HL-60 (cell line): ENCODE data around the gene NDUFA3.

ENCODE experiments used
- DNase-seq, 2 experiments: peaks; one replicate each; pipeline ENCODE4 v3.0.0-alpha.2; 2010 to 2020; ENCODE audit warnings: low read depth in 1 of 2, low spot score in 1 of 2
- H3K27ac ChIP-seq: fragments of 250-450 bp; sonication (Bioruptor Pico); replicated peaks from 2 replicates; pipeline ENCODE4 v1.5.1; 2020; ENCODE audit warnings: mild to moderate bottlenecking, moderate library complexity
- H3K27me3 ChIP-seq: fragments of 250-450 bp; sonication (Bioruptor Pico); 2 replicates; pipeline ENCODE4 v1.5.1; 2021; ENCODE audit warnings: mild to moderate bottlenecking, moderate library complexity; ENCODE audit not compliant: insufficient read depth, poor library complexity, severe bottlenecking
- H3K4me3 ChIP-seq: replicated peaks from 2 replicates; pipeline ENCODE4 v1.5.1; 2011; ENCODE audit warnings: mild to moderate bottlenecking, control low read depth, low read length; ENCODE audit not compliant: insufficient read depth
- CTCF ChIP-seq: IDR thresholded peaks from one replicate; pipeline ENCODE4 v1.5.1; 2011; ENCODE audit warnings: low read length, control low read depth, inconsistent platforms; ENCODE audit not compliant: insufficient read depth
- GABPA ChIP-seq: IDR thresholded peaks from 2 replicates; pipeline ENCODE4 v1.6.1; 2012; ENCODE audit warnings: low read depth
- POLR2AphosphoS5 ChIP-seq: IDR thresholded peaks from 2 replicates; pipeline ENCODE4 v1.6.1; 2012; ENCODE audit warnings: low read depth
- REST ChIP-seq: IDR thresholded peaks from 2 replicates; pipeline ENCODE4 v1.6.1; 2012; ENCODE audit warnings: low read depth; ENCODE audit not compliant: insufficient replicate concordance
- SPI1 ChIP-seq: IDR thresholded peaks from 2 replicates; pipeline ENCODE4 v1.6.1; 2012; ENCODE audit warnings: low read depth, mild to moderate bottlenecking, borderline replicate concordance

Gene NDUFA3

GRCh38 chr19:54106716-54107115, 4.1 kb downstream of the NDUFA3 start:
- Histone ChIP-seq H3K4me3 (no peak overlapping the region), H3K27me3 (no peaks in the 10 kb centered on the region), H3K27ac (no peak overlapping the region)
- DNase-seq: no peak
- TF ChIP-seq CTCF (no peak), SPI1 (no peak)

GRCh38 chr19:54107876-54108490, 5.3 kb downstream of the NDUFA3 start:
- no peak for DNase-seq
- no peak for TF ChIP-seq GABPA
- TF ChIP-seq REST: no peak
- TF ChIP-seq POLR2AphosphoS5: no peak
- no peak for TF ChIP-seq SPI1
- no peak for TF ChIP-seq CTCF
- H3K27me3 ChIP-seq: no peaks in the 10 kb centered on the region
- H3K27ac ChIP-seq: no peak overlapping the region
- H3K4me3 ChIP-seq: no peak overlapping the region

- TF ChIP-seq CTCF: no peak
- no peak for TF ChIP-seq SPI1
- no peak for TF ChIP-seq GABPA
- TF ChIP-seq REST: no peak
- no peak for TF ChIP-seq POLR2AphosphoS5
- no peak for DNase-seq
- Histone ChIP-seq H3K27ac (no peak overlapping the region), H3K27me3 (no peaks in the 10 kb centered on the region), H3K4me3 (no peak overlapping the region)
Measured at GRCh38 chr19:54108496-54108895, 5.8 kb downstream of the NDUFA3 start.

GRCh38 chr19:54109651-54110050, 7.0 kb downstream of the NDUFA3 start:
- Histone ChIP-seq H3K27me3 (no peaks in the 10 kb centered on the region), H3K4me3 (no peak overlapping the region), H3K27ac (no peak overlapping the region)
- TF ChIP-seq REST: no peak
- TF ChIP-seq CTCF: no peak
- TF ChIP-seq SPI1: no peak
- TF ChIP-seq POLR2AphosphoS5: no peak
- no peak for TF ChIP-seq GABPA
- DNase-seq: no peak
